ENCODE results near the gene DNMT1.
A peak's percentile ranks its signal among the peaks of the same experiment; 100 is the strongest.

DNMT1 gene

GRCh38 chr19:10111405-10111811, 83.3 kb downstream of the DNMT1 start, which contains the start of gene P2RY11:
P2RY11 (plus strand) TSS chr19:10111693; CDS start chr19:10111722, 29 bp downstream.
- DNase-seq = no peak

- DNase-seq = no peak
These were observed 83.8 kb downstream of the DNMT1 start for GRCh38 chr19:10110972-10111317.

GRCh38 chr19:10110076-10110971, 84.4 kb downstream of the DNMT1 start:
- DNase-seq = no peak

GRCh38 chr19:10109528-10109927, 85.2 kb downstream of the DNMT1 start:
- DNase-seq = no peak

- DNase-seq = no peak
These were observed 86.9 kb downstream of the DNMT1 start for GRCh38 chr19:10107817-10108367.

- no peak for DNase-seq
These were observed 87.5 kb downstream of the DNMT1 start for GRCh38 chr19:10107254-10107653.

- peak; percentile 98 for DNase-seq
These were observed 88.4 kb downstream of the DNMT1 start, which contains the start of gene PPAN for GRCh38 chr19:10106100-10106936. PPAN (plus strand) TSS chr19:10106362; CDS start chr19:10106395, 33 bp downstream.

GRCh38 chr19:10105509-10106099, 89.1 kb downstream of the DNMT1 start:
- DNase-seq = peak; percentile 74

- DNase-seq = peak; percentile 73
These were observed 89.9 kb downstream of the DNMT1 start for GRCh38 chr19:10104665-10105508.

GRCh38 chr19:10104130-10104513, 90.6 kb downstream of the DNMT1 start:
- DNase-seq = no peak

GRCh38 chr19:10102787-10103236, 91.9 kb downstream of the DNMT1 start:
- no peak for DNase-seq

GRCh38 chr19:10100163-10100785, 94.5 kb downstream of the DNMT1 start:
- DNase-seq = no peak

- DNase-seq = no peak
These were observed 98.2 kb downstream of the DNMT1 start for GRCh38 chr19:10096615-10096963.

- peak; percentile 93 for DNase-seq
These were observed 98.7 kb downstream of the DNMT1 start for GRCh38 chr19:10095948-10096614.

GRCh38 chr19:10095622-10095947, 99.2 kb downstream of the DNMT1 start:
- no peak for DNase-seq

- no peak for DNase-seq
These were observed 101.2 kb downstream of the DNMT1 start for GRCh38 chr19:10093295-10094186.

GRCh38 chr19:10092648-10093294, 102.0 kb downstream of the DNMT1 start:
- no peak for DNase-seq

- no peak for DNase-seq
These were observed 102.7 kb downstream of the DNMT1 start for GRCh38 chr19:10091895-10092641.

GRCh38 chr19:10091370-10091687, 103.4 kb downstream of the DNMT1 start:
- no peak for DNase-seq
